GM18505 (cell line): Measurements from ENCODE around the gene NAV2.

ENCODE experiments used
- ATAC-seq: cut with Tn5 transposase; IDR thresholded peaks from one replicate; pipeline ENCODE4 v1.9.1; 2021; ENCODE audit not compliant: unreplicated experiment
- POLR2A ChIP-seq: IDR thresholded peaks from 4 replicates; pipeline ENCODE4 v1.6.1; 2011; ENCODE audit warnings: borderline replicate concordance; ENCODE audit not compliant: insufficient read depth, insufficient read length; ENCODE audit errors: extremely low read depth

NAV2 gene

GRCh38 chr11:20090654-20091374, 378.2 kb downstream of the NAV2 start:
- no peak for TF ChIP-seq POLR2A
- ATAC-seq = no peak

- TF ChIP-seq POLR2A = no peak
- ATAC-seq = no peak
Measured at GRCh38 chr11:20093775-20094174, 381.1 kb downstream of the NAV2 start.

- TF ChIP-seq POLR2A = no peak
- no peak for ATAC-seq
Measured at GRCh38 chr11:20095189-20095588, 382.6 kb downstream of the NAV2 start.

GRCh38 chr11:20097319-20098221, 384.9 kb downstream of the NAV2 start:
- TF ChIP-seq POLR2A = no peak
- ATAC-seq = no peak

- TF ChIP-seq POLR2A = no peak
- no peak for ATAC-seq
Measured at GRCh38 chr11:20099527-20099926, 386.9 kb downstream of the NAV2 start.

- TF ChIP-seq POLR2A = no peak
- no peak for ATAC-seq
Measured at GRCh38 chr11:20102397-20102796, 389.8 kb downstream of the NAV2 start.

GRCh38 chr11:20103281-20103680, 390.6 kb downstream of the NAV2 start:
- ATAC-seq = no peak
- TF ChIP-seq POLR2A = no peak

- no peak for ATAC-seq
- TF ChIP-seq POLR2A = no peak
Measured at GRCh38 chr11:20105427-20105826, 392.8 kb downstream of the NAV2 start.

GRCh38 chr11:20109731-20110445, 397.3 kb downstream of the NAV2 start:
- ATAC-seq = no peak
- TF ChIP-seq POLR2A = no peak

GRCh38 chr11:20110908-20111669, 398.5 kb downstream of the NAV2 start:
- TF ChIP-seq POLR2A = no peak
- peak; percentile 79 for ATAC-seq

- no peak for TF ChIP-seq POLR2A
- no peak for ATAC-seq
Measured at GRCh38 chr11:20111871-20112270, 399.2 kb downstream of the NAV2 start.

GRCh38 chr11:20112291-20113148, 399.9 kb downstream of the NAV2 start:
- no peak for ATAC-seq
- no peak for TF ChIP-seq POLR2A

- TF ChIP-seq POLR2A = no peak
- ATAC-seq = no peak
Measured at GRCh38 chr11:20113149-20113438, 400.5 kb downstream of the NAV2 start.

- no peak for ATAC-seq
Measured at GRCh38 chr11:20114588-20114987, 402.0 kb downstream of the NAV2 start.

More at GRCh38 chr11:20114588-20114987, 402.0 kb downstream of the NAV2 start:
- TF ChIP-seq POLR2A = no peak
